Mesenchymal stem cell (in vitro differentiated cells and primary cell): ENCODE data around the gene ASCL5.

ENCODE experiments used
- DNase-seq: peaks from one replicate; pipeline ENCODE4 v3.0.0-alpha.2; 2013
- H2AFZ ChIP-seq: one replicate; pipeline ENCODE4 v1.6.1; 2013; ENCODE audit warnings: low read depth, mild to moderate bottlenecking, control low read depth, inconsistent platforms, low read length, moderate library complexity
- H2AK5ac ChIP-seq: 2 replicates; pipeline ENCODE4 v1.6.1; 2013; ENCODE audit warnings: low read length, moderate library complexity, mild to moderate bottlenecking, inconsistent platforms; ENCODE audit not compliant: severe bottlenecking
- H2BK120ac ChIP-seq: one replicate; pipeline ENCODE4 v1.6.1; 2013; ENCODE audit warnings: low read depth, mild to moderate bottlenecking, inconsistent platforms, low read length, moderate library complexity
- H2BK12ac ChIP-seq, 2 experiments: one replicate each; pipeline ENCODE4 v1.6.1; 2013; ENCODE audit warnings: inconsistent platforms in 2 of 2, low read length in 2 of 2, mild to moderate bottlenecking in 2 of 2, moderate library complexity in 2 of 2, control low read depth in 1 of 2
- H2BK15ac ChIP-seq: one replicate; pipeline ENCODE4 v1.6.1; 2013; ENCODE audit warnings: mild to moderate bottlenecking, low read depth, inconsistent platforms; ENCODE audit not compliant: poor library complexity, severe bottlenecking
- H2BK5ac ChIP-seq: 2 replicates; pipeline ENCODE4 v1.6.1; 2013; ENCODE audit warnings: low read depth, mild to moderate bottlenecking, low read length, control low read depth, inconsistent platforms; ENCODE audit not compliant: poor library complexity, severe bottlenecking
- H3K14ac ChIP-seq, 2 experiments: one replicate each; pipeline ENCODE4 v1.6.1; 2013; ENCODE audit warnings: inconsistent platforms in 2 of 2, low read length in 2 of 2, control low read depth in 1 of 2, mild to moderate bottlenecking in 1 of 2, moderate library complexity in 1 of 2
- H3K18ac ChIP-seq, 2 experiments: one replicate each; pipeline ENCODE4 v1.6.1; 2013; ENCODE audit warnings: inconsistent platforms in 2 of 2, low read length in 2 of 2, control low read depth in 1 of 2, low read depth in 1 of 2, mild to moderate bottlenecking in 1 of 2
- H3K23ac ChIP-seq, 2 experiments: one replicate each; pipeline ENCODE4 v1.6.1; 2013; ENCODE audit warnings: inconsistent platforms in 2 of 2, low read length in 2 of 2, mild to moderate bottlenecking in 2 of 2, moderate library complexity in 2 of 2, control low read depth in 1 of 2
- H3K27ac ChIP-seq: 2 replicates; pipeline ENCODE4 v1.5.1; 2013; ENCODE audit warnings: mild to moderate bottlenecking, moderate library complexity, low read length, control low read depth, inconsistent platforms; ENCODE audit not compliant: poor library complexity, severe bottlenecking
- H3K27me3 ChIP-seq, 2 experiments: 2 replicates each; pipeline versions ENCODE4 v1.6.1 to v1.7.0; 2013; ENCODE audit warnings: low read length in 2 of 2, mild to moderate bottlenecking in 2 of 2, moderate library complexity in 2 of 2, control low read depth in 1 of 2, inconsistent platforms in 1 of 2; ENCODE audit not compliant: control insufficient read depth in 1 of 2, insufficient read depth in 1 of 2
- H3K36me3 ChIP-seq, 2 experiments: 2 replicates each; pipeline versions ENCODE4 v1.6.1 to v1.7.0; 2013; ENCODE audit warnings: low read length in 2 of 2, control low read depth in 1 of 2, inconsistent platforms in 1 of 2, low read depth in 1 of 2, mild to moderate bottlenecking in 1 of 2; ENCODE audit not compliant: insufficient read depth in 2 of 2, control insufficient read depth in 1 of 2
- H3K4ac ChIP-seq, 2 experiments: one replicate each; pipeline ENCODE4 v1.6.1; 2013; ENCODE audit warnings: inconsistent platforms in 2 of 2, low read length in 2 of 2, mild to moderate bottlenecking in 2 of 2, moderate library complexity in 2 of 2, control low read depth in 1 of 2, low read depth in 1 of 2
- H3K4me1 ChIP-seq: 2 replicates; pipeline ENCODE4 v1.6.1; 2013; ENCODE audit warnings: low read depth, low read length, control low read depth; ENCODE audit not compliant: control insufficient read depth, insufficient read depth
- H3K4me2 ChIP-seq: 2 replicates; pipeline ENCODE4 v1.6.1; 2013; ENCODE audit warnings: low read length, mild to moderate bottlenecking, inconsistent platforms; ENCODE audit not compliant: poor library complexity, severe bottlenecking
- H3K4me3 ChIP-seq, 2 experiments: 2 replicates each; pipeline versions ENCODE4 v1.5.1 to v1.7.0; 2013; ENCODE audit warnings: low read length in 2 of 2, mild to moderate bottlenecking in 2 of 2, control low read depth in 1 of 2, low read depth in 1 of 2; ENCODE audit not compliant: insufficient read depth in 1 of 2
- H3K79me1 ChIP-seq: replicated peaks from 2 replicates; pipeline ENCODE4 v1.6.1; 2013; ENCODE audit warnings: mild to moderate bottlenecking, control low read depth, low read length, inconsistent platforms; ENCODE audit not compliant: poor library complexity, severe bottlenecking
- H3K9ac ChIP-seq: 2 replicates; pipeline ENCODE4 v1.7.0; 2013; ENCODE audit warnings: mild to moderate bottlenecking, low read length, moderate library complexity
- H3K9me3 ChIP-seq: 2 replicates; pipeline ENCODE4 v1.7.0; 2013; ENCODE audit warnings: mild to moderate bottlenecking, low read length; ENCODE audit not compliant: control insufficient read depth
- H4K8ac ChIP-seq: one replicate; pipeline ENCODE4 v1.6.1; 2013; ENCODE audit warnings: inconsistent platforms, mild to moderate bottlenecking, low read length, moderate library complexity
- H4K91ac ChIP-seq: one replicate; pipeline ENCODE4 v1.6.1; 2013; ENCODE audit warnings: mild to moderate bottlenecking, low read length, inconsistent platforms
- WGBS: methylation state at CpG from one replicate; pipeline ENCODE4 v1.1.7; 2013; ENCODE audit warnings: mixed read lengths; 5-methylcytosine and 5-hydroxymethylcytosine counted together

Gene ASCL5

GRCh38 chr1:201116091-201116490 is 10.9 kb downstream of the ASCL5 start:
- Histone ChIP-seq H2BK120ac (no peak overlapping the region), H3K4me3 (no peak overlapping the region), H2BK5ac (no peak overlapping the region), H3K4ac (no peak overlapping the region), H4K8ac (no peak overlapping the region), H3K27me3 (peaks cover 19 to 20% of the 10 kb centered on the region in 2 experiments), H3K79me1 (peaks cover 3% of the 10 kb centered on the region), H3K4me1 (peaks cover 15% of the 10 kb centered on the region), H3K14ac (no peak overlapping the region), H3K9ac (no peak overlapping the region), H3K4me2 (no peak overlapping the region), H3K9me3 (no peaks in the 10 kb centered on the region), H3K23ac (no peak overlapping the region), H2AK5ac (no peak overlapping the region), H3K27ac (no peak overlapping the region), H2AFZ (no peak overlapping the region), H3K18ac (no peak overlapping the region), H4K91ac (no peak overlapping the region), H2BK15ac (no peak overlapping the region), H2BK12ac (no peak overlapping the region), H3K36me3 (peaks cover 0 to 4% of the 10 kb centered on the region in 2 experiments)
- 91% methylated on average over 2 of the region's 2 CpGs for WGBS
- no peak for DNase-seq

DNA sequence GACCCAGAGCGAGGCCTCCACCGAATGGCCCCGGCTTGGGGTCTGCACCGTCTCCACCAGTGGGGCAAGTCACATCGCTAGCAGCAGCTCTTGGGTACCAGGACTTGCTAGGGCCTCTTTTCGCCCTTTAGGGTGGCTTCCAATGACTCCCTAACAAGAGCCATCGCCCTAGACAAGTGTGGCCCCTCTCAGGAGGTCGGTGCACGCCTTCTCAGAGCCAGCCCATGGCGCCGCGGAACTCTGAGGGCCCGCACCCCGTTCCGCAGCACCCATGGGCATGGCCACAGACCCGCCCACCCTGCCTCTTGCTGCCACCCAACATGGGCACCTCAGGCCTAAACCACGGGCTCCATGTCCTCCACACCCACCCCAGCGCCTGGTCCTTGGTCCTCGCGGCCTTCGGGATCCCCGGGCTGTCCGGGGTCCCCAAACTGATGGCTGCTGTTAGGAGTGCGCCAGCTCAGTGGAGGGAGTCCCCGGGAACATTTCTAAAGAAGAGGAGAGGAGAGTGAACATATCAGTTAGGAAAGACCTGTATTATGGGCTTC is 11.5 kb downstream of the ASCL5 start:
- H3K9me3 ChIP-seq, result no peaks in the 10 kb centered on the region
- no peak overlapping the region for H2BK5ac ChIP-seq
- no peak overlapping the region for H3K4me2 ChIP-seq
- 97% methylated on average over 25 of the region's 25 CpGs for WGBS
- no peak for DNase-seq
- H3K23ac ChIP-seq, result no peak overlapping the region
- H2BK120ac ChIP-seq, result no peak overlapping the region
- no peak overlapping the region for H2AK5ac ChIP-seq
- H2BK12ac ChIP-seq, result no peak overlapping the region
- peaks cover 15% of the 10 kb centered on the region for H3K4me1 ChIP-seq
- peaks cover 18 to 24% of the 10 kb centered on the region in 2 experiments for H3K27me3 ChIP-seq
- no peak overlapping the region for H3K27ac ChIP-seq
- H3K36me3 ChIP-seq, result peaks cover 0 to 4% of the 10 kb centered on the region in 2 experiments
- H3K9ac ChIP-seq, result no peak overlapping the region
- H4K8ac ChIP-seq, result no peak overlapping the region
- no peak overlapping the region for H2BK15ac ChIP-seq
- no peak overlapping the region for H4K91ac ChIP-seq
- no peak overlapping the region for H3K4ac ChIP-seq
- no peak overlapping the region for H3K18ac ChIP-seq
- H3K79me1 ChIP-seq, result peaks cover 3% of the 10 kb centered on the region
- H3K14ac ChIP-seq, result no peak overlapping the region
- no peak overlapping the region for H3K4me3 ChIP-seq
- H2AFZ ChIP-seq, result no peak overlapping the region

- Histone ChIP-seq H3K4me3 (peak overlapping the region; percentile 68 to 87), H3K23ac (peak overlapping the region in 1 of 2 experiments; percentile 73), H3K4me1 (peaks cover 15% of the 10 kb centered on the region), H2AFZ (peak overlapping the region; percentile 60), H3K18ac (peak overlapping the region; percentile 55 to 88), H3K27me3 (peaks cover 18 to 26% of the 10 kb centered on the region in 2 experiments), H3K14ac (no peak overlapping the region), H2BK120ac (peak overlapping the region; percentile 61), H3K4ac (peak overlapping the region in 1 of 2 experiments; percentile 19), H3K9me3 (no peaks in the 10 kb centered on the region), H4K8ac (peak overlapping the region; percentile 95), H3K27ac (no peak overlapping the region), H2BK5ac (no peak overlapping the region), H3K79me1 (peaks cover 3% of the 10 kb centered on the region), H2BK12ac (peak overlapping the region in 1 of 2 experiments; percentile 4), H4K91ac (peak overlapping the region; percentile 81), H3K9ac (peak overlapping the region; percentile 81), H2AK5ac (no peak overlapping the region), H3K36me3 (peaks cover 0 to 4% of the 10 kb centered on the region in 2 experiments), H3K4me2 (peak overlapping the region; percentile 90), H2BK15ac (peak overlapping the region; percentile 41)
- DNase-seq, result peak; percentile 93
- 1% methylated on average over 69 of the region's 88 CpGs for WGBS
These were observed 12.5 kb downstream of the ASCL5 start for GRCh38 chr1:201114245-201115131.
